Endothelial cell of umbilical vein (primary cell): ENCODE measurements around the gene C6orf132. TPM values are rescaled to one million over a fixed set of nuclear protein-coding genes. Genes with fewer than 3 reads are reported as not detected.

Experiments used
- BruUV-seq: library from RNA; stranded (reverse); fragments of 400-500 nt; replicated peaks from 2 replicates; lab custom pipeline; 2021; lab: Mats Ljungman, UMichigan
- CTCF ChIA-PET: fragments of 300-600, 350-600 bp; sonication (Branson Sonifier 250); formaldehyde crosslinking; loops from one replicate; lab custom pipeline; 2021; ENCODE audit warnings: antibody characterized with exemption, inconsistent platforms; lab: Charles Lee
- POLR2A ChIA-PET: fragments of 300-600, 350-600 bp; sonication (Branson Sonifier 250); formaldehyde crosslinking; loops from one replicate; lab custom pipeline; 2021; ENCODE audit warnings: antibody characterized with exemption, inconsistent platforms; lab: Charles Lee
- DNase-seq: peaks from one replicate; pipeline ENCODE4 v3.0.0-alpha.2; 2011; ENCODE audit warnings: low read depth, low spot score
- FAIRE-seq: peaks from 2 replicates; lab custom pipeline; 2011; peaks lifted over from hg19 to GRCh38; lab: Jason Lieb, UNC
- H2AFZ ChIP-seq: 2 replicates; pipeline ENCODE4 v1.6.0; 2012; ENCODE audit warnings: low read depth, low read length, control low read depth, inconsistent platforms
- H3K27ac ChIP-seq: 2 replicates; pipeline ENCODE4 v1.5.1; 2011; ENCODE audit warnings: low read depth, mild to moderate bottlenecking, control low read depth, low read length, moderate library complexity; ENCODE audit not compliant: insufficient read depth
- H3K27me3 ChIP-seq, 2 experiments: 2 replicates each; pipeline versions ENCODE4 v1.6.0 to v1.6.1; 2011; ENCODE audit warnings: low read length in 2 of 2, mixed read lengths in 1 of 2; ENCODE audit not compliant: control insufficient read depth in 2 of 2, insufficient read depth in 2 of 2
- H3K36me3 ChIP-seq, 2 experiments: 2 replicates in 1 of 2; 3 replicates in 1 of 2; pipeline ENCODE4 v1.5.1; 2011; ENCODE audit warnings: low read length in 2 of 2, mild to moderate bottlenecking in 1 of 2, moderate library complexity in 1 of 2; ENCODE audit not compliant: control insufficient read depth in 2 of 2, insufficient read depth in 2 of 2; ENCODE audit errors: extremely low read depth in 1 of 2
- H3K4me1 ChIP-seq: 3 replicates; pipeline ENCODE4 v1.5.1; 2011; ENCODE audit warnings: mild to moderate bottlenecking, low read length; ENCODE audit not compliant: control insufficient read depth, insufficient read depth; ENCODE audit errors: extremely low read depth
- H3K4me2 ChIP-seq: 2 replicates; pipeline ENCODE4 v1.6.1; 2011; ENCODE audit warnings: low read length, control low read depth, mixed read lengths; ENCODE audit not compliant: insufficient read depth
- H3K4me3 ChIP-seq, 3 experiments: fragments of 200-600 bp in 1 of 3; sonication (generic), shearing (Covaris generic) in 1 of 3; replicated peaks in 1 of 3; 2 replicates each; pipeline ENCODE4 v1.5.1; 2011 to 2016; ENCODE audit warnings: control low read depth in 3 of 3, low read length in 3 of 3, mild to moderate bottlenecking in 2 of 3, inconsistent platforms in 1 of 3, low read depth in 1 of 3, moderate library complexity in 1 of 3; ENCODE audit not compliant: insufficient read depth in 1 of 3
- H3K79me2 ChIP-seq: 2 replicates; pipeline ENCODE4 v1.6.0; 2012; ENCODE audit warnings: low read length, inconsistent platforms; ENCODE audit not compliant: control insufficient read depth, insufficient read depth
- H3K9ac ChIP-seq: replicated peaks from 2 replicates; pipeline ENCODE3; 2011; ENCODE audit warnings: low read length, control low read depth; ENCODE audit not compliant: insufficient read depth; ENCODE audit errors: extremely low read depth
- H3K9me1 ChIP-seq: replicated peaks from 3 replicates; pipeline ENCODE4 v1.6.0; 2011; ENCODE audit warnings: mild to moderate bottlenecking, low read length; ENCODE audit not compliant: control insufficient read depth, insufficient read depth; ENCODE audit errors: extremely low read depth
- H3K9me3 ChIP-seq: replicated peaks from 2 replicates; pipeline ENCODE4 v1.5.1; 2012; ENCODE audit warnings: low read length, inconsistent platforms; ENCODE audit not compliant: control insufficient read depth, insufficient read depth
- H4K20me1 ChIP-seq: replicated peaks from 2 replicates; pipeline ENCODE3; 2011; ENCODE audit warnings: mild to moderate bottlenecking, low read length; ENCODE audit not compliant: control insufficient read depth, insufficient read depth; ENCODE audit errors: extremely low read depth
- EZH2 ChIP-seq: IDR thresholded peaks from 2 replicates; pipeline ENCODE4 v1.6.1; 2012; ENCODE audit warnings: borderline replicate concordance, low read depth, mild to moderate bottlenecking, moderate library complexity, low read length, inconsistent platforms; ENCODE audit not compliant: severe bottlenecking
- FOS ChIP-seq: IDR thresholded peaks from 2 replicates; pipeline ENCODE4 v1.6.1; 2011; ENCODE audit warnings: mild to moderate bottlenecking, low read length, moderate library complexity, borderline replicate concordance; ENCODE audit not compliant: insufficient read depth
- GATA2 ChIP-seq: IDR thresholded peaks from 2 replicates; pipeline ENCODE4 v1.7.0; 2011; ENCODE audit warnings: low read depth, mild to moderate bottlenecking, moderate library complexity, mixed read lengths, low read length; ENCODE audit not compliant: insufficient read length, insufficient read depth
- JUN ChIP-seq: IDR thresholded peaks from 2 replicates; pipeline ENCODE4 v1.6.1; 2011; ENCODE audit warnings: borderline replicate concordance, low read depth; ENCODE audit not compliant: insufficient read length, insufficient read depth
- MAX ChIP-seq: IDR thresholded peaks from 2 replicates; pipeline ENCODE4 v1.6.1; 2011; ENCODE audit not compliant: insufficient read depth, insufficient read length
- MYC ChIP-seq: IDR thresholded peaks from one replicate; pipeline ENCODE4 v1.6.1; 2011; ENCODE audit warnings: mild to moderate bottlenecking, low read depth, low read length
- POLR2A ChIP-seq: IDR thresholded peaks from 2 replicates; pipeline ENCODE4 v1.6.1; 2012; ENCODE audit warnings: low read depth, mild to moderate bottlenecking, control low read depth, low read length
- POLR2AphosphoS5 ChIP-seq: IDR thresholded peaks from 2 replicates; pipeline ENCODE4 v1.6.1; 2012; ENCODE audit warnings: low read depth, mild to moderate bottlenecking, control low read depth, low read length, moderate library complexity; ENCODE audit not compliant: insufficient read depth
- dilution Hi-C: fragments of 300-500 bp; cut with MboI; formaldehyde crosslinking; loops from one replicate; pipeline ENCODE4 v1.15.0; 2019; ENCODE audit warnings: low sequenced_read_pairs; ENCODE audit not compliant: extremely low pct_ligation_motif_present
- intact Hi-C: fragments of 100-400 bp; cut with micrococcal nuclease; formaldehyde crosslinking; loops from one replicate; pipeline ENCODE4 v1.10.0; 2022
- polyA plus RNA-seq, 4 experiments: library from polyadenylated mRNA; depleted of rRNA in 3 of 4; stranded (reverse) in 3 of 4; unstranded in 1 of 4; fragments of >200 nt; gene quantifications; 2 replicates each; pipeline versions ENCODE4 v1.2.1 to v1.2.3, GENCODE V29; 2011 to 2012; ENCODE audit warnings: missing spikeins in 1 of 4
- total RNA-seq: library from RNA; stranded (reverse); gene quantifications from 2 replicates; pipeline ENCODE4 v1.2.3, GENCODE V29; 2021
- TF ChIP-seq, protein P1 (sequence below), 2 donors: IDR thresholded peaks; 1 replicate in 1 of 2; 2 replicates in 1 of 2; pipeline ENCODE4 v1.5.1; 2011; ENCODE audit warnings: low read length in 2 of 2, mild to moderate bottlenecking in 2 of 2, moderate library complexity in 2 of 2, control low read depth in 1 of 2, inconsistent platforms in 1 of 2, low read depth in 1 of 2; ENCODE audit not compliant: insufficient read depth in 1 of 2; ENCODE audit errors: extremely low read depth in 1 of 2

Gene C6orf132
- total and polyA plus RNA-seq, 2 donors (not counting 3 experiments of a cell fraction or from before 2014, with no cell fraction given): 0.15 to 0.71 TPM

DNA sequence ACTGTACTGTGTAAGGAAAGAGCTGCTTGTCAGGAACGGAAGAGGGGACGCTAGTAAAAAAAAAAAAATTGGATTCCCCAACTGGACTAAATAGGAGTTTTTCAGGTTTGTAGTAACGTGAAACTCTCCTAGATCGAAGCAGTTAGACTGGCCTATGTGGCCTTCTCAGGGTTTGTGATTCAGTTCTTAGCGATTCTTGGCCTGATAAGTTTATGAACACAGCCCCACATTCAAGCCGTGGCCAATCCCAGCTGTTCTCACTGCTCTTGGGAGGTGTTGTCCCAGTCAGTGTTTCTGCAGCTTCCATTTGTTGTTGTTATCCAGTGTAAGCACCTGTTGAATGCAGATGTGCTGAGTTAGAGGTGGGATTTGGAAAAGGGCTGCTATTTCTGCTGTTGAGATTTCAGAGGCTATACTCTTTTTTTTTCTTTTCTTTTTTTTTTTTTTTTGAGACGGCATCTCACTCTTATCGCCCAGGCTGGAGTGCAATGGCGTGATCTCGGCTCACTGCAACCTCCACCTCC lies 62.4 kb downstream of the C6orf132 start:
- intact Hi-C loops: no loop called here
- no TSS peak for BruUV-seq

More for the DNA sequence above, 62.4 kb downstream of the C6orf132 start:
- no peak overlapping the region for H3K4me2 ChIP-seq
- H3K27ac ChIP-seq: no peak overlapping the region
- dilution Hi-C loops: no loop called here
- no peaks in the 10 kb centered on the region for H3K79me2 ChIP-seq
- H3K4me3 ChIP-seq: no peak overlapping the region
- H3K9me3 ChIP-seq: no peaks in the 10 kb centered on the region
- DNase-seq (no peak), FAIRE-seq (no peak)
- H3K9ac ChIP-seq: no peak overlapping the region
- no peaks in the 10 kb centered on the region for H3K9me1 ChIP-seq
- H4K20me1 ChIP-seq: peaks cover under 1% of the 10 kb centered on the region
- no peaks in the 10 kb centered on the region for H3K27me3 ChIP-seq
- H3K4me1 ChIP-seq: no peaks in the 10 kb centered on the region
- ChIA-PET POLR2A (no interaction called here), CTCF (interaction anchor here (0.8 to 2.6 kb wide), 5 partner anchors 24 to 159 kb away, joined by 3 to 12 read pairs (median 4); partner anchors contain the start of genes BYSL and MED20)
- TF ChIP-seq, protein P1, sequence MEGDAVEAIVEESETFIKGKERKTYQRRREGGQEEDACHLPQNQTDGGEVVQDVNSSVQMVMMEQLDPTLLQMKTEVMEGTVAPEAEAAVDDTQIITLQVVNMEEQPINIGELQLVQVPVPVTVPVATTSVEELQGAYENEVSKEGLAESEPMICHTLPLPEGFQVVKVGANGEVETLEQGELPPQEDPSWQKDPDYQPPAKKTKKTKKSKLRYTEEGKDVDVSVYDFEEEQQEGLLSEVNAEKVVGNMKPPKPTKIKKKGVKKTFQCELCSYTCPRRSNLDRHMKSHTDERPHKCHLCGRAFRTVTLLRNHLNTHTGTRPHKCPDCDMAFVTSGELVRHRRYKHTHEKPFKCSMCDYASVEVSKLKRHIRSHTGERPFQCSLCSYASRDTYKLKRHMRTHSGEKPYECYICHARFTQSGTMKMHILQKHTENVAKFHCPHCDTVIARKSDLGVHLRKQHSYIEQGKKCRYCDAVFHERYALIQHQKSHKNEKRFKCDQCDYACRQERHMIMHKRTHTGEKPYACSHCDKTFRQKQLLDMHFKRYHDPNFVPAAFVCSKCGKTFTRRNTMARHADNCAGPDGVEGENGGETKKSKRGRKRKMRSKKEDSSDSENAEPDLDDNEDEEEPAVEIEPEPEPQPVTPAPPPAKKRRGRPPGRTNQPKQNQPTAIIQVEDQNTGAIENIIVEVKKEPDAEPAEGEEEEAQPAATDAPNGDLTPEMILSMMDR (IDR thresholded peaks at IDR 0.05; ENCODE audit: extremely low read depth in 1 of 2, insufficient read depth in 1 of 2, low read depth in 1 of 2, low read length in 2 of 2): no peak
- TF ChIP-seq GATA2 (no peak), POLR2AphosphoS5 (no peak), FOS (no peak), EZH2 (no peak), MAX (no peak), POLR2A (no peak), JUN (no peak), MYC (no peak)
- no peak overlapping the region for H2AFZ ChIP-seq
- peaks cover 2 to 22% of the 10 kb centered on the region in 2 experiments for H3K36me3 ChIP-seq
